HepG2 (cell line): ENCODE measurements around the gene ST3GAL2. TPM values are rescaled to one million over a fixed set of nuclear protein-coding genes. Genes with fewer than 3 reads are reported as not detected.

Experiments used
- CAMTA2 ChIP-seq: sonication (generic); formaldehyde crosslinking; IDR thresholded peaks from 2 replicates; pipeline ENCODE4 v1.4.0; 2020; ENCODE audit warnings: mild to moderate bottlenecking, missing genetic modification reagents, borderline replicate concordance
- GABPB1 ChIP-seq: IDR thresholded peaks from 2 replicates; pipeline ENCODE4 v1.6.1; 2016; ENCODE audit warnings: mild to moderate bottlenecking, missing genetic modification reagents, moderate library complexity, missing compliant biosample characterization
- GFI1 ChIP-seq: sonication (generic); formaldehyde crosslinking; IDR thresholded peaks from 2 replicates; pipeline ENCODE4 v1.5.0; 2020; ENCODE audit warnings: missing genetic modification reagents, mild to moderate bottlenecking, borderline replicate concordance
- HNRNPUL1 ChIP-seq: fragments of 200-400 bp; formaldehyde crosslinking; IDR thresholded peaks from 2 replicates; pipeline ENCODE4 v1.6.1; 2017; ENCODE audit warnings: low read depth, mild to moderate bottlenecking, low read length, moderate library complexity
- JUN ChIP-seq: sonication (generic); formaldehyde crosslinking; IDR thresholded peaks from 2 replicates; pipeline ENCODE4 v1.4.0; 2020; ENCODE audit warnings: mild to moderate bottlenecking, missing genetic modification reagents
- MBNL3 ChIP-seq: fragments of 250-450 bp; sonication (Bioruptor Pico); conservative IDR thresholded peaks from 2 replicates; pipeline ENCODE4 v1.8.0; 2022; ENCODE audit warnings: mild to moderate bottlenecking, inconsistent platforms
- NFATC3 ChIP-seq: sonication (generic); formaldehyde crosslinking; IDR thresholded peaks from 2 replicates; pipeline ENCODE4 v1.5.1; 2020; ENCODE audit warnings: mild to moderate bottlenecking, missing genetic modification reagents
- STAG1 ChIP-seq: sonication (generic); formaldehyde crosslinking; IDR thresholded peaks from 2 replicates; pipeline ENCODE4 v1.4.0; 2020; ENCODE audit warnings: missing genetic modification reagents
- ZFP82 ChIP-seq: sonication (generic); formaldehyde crosslinking; IDR thresholded peaks from 2 replicates; pipeline ENCODE4 v1.5.1; 2020; ENCODE audit warnings: mild to moderate bottlenecking, missing genetic modification reagents, borderline replicate concordance
- ZNF253 ChIP-seq: sonication (generic); formaldehyde crosslinking; IDR thresholded peaks from 2 replicates; pipeline ENCODE4 v1.8.0; 2022; ENCODE audit warnings: mild to moderate bottlenecking, missing genetic modification reagents, borderline replicate concordance
- ZNF292 ChIP-seq: sonication (generic); formaldehyde crosslinking; IDR thresholded peaks from 2 replicates; pipeline ENCODE4 v1.8.1; 2022; ENCODE audit warnings: mild to moderate bottlenecking, low read depth, missing genetic modification reagents, borderline replicate concordance
- ZNF430 ChIP-seq: sonication (generic); formaldehyde crosslinking; IDR thresholded peaks from 2 replicates; pipeline ENCODE4 v1.9.0; 2021; ENCODE audit warnings: mild to moderate bottlenecking, missing genetic modification reagents
- ZNF550 ChIP-seq: sonication (generic); formaldehyde crosslinking; IDR thresholded peaks from 2 replicates; pipeline ENCODE4 v1.4.0; 2020; ENCODE audit warnings: mild to moderate bottlenecking, missing genetic modification reagents, borderline replicate concordance
- polyA plus RNA-seq, 8 experiments: library from polyadenylated mRNA; depleted of rRNA in 3 of 8; stranded (reverse) in 7 of 8; unstranded in 1 of 8; fragments of >200 nt; fragmentation: Illumina TruSeq in 4 of 8; extraction: Trizol in 4 of 8; gene quantifications; 2 replicates each; pipeline versions ENCODE4 v1.2.1 to v1.2.3, GENCODE V29; 2011 to 2016; ENCODE audit warnings: low read depth in 4 of 8, missing spikeins in 1 of 8, mixed read lengths in 1 of 8; ENCODE audit not compliant: insufficient read depth in 1 of 8
- total RNA-seq, 5 experiments: library from RNA; depleted of rRNA; stranded (reverse); fragments of >200 nt; fragmentation: Illumina TruSeq; extraction: Trizol; gene quantifications; 2 replicates each; pipeline ENCODE4 v1.2.3, GENCODE V29; 2016; ENCODE audit warnings: low read depth in 1 of 5
- TF ChIP-seq, protein P1 (sequence below): sonication (generic); formaldehyde crosslinking; IDR thresholded peaks from 2 replicates; pipeline ENCODE4 v1.5.0; 2020; ENCODE audit warnings: missing genetic modification reagents, mild to moderate bottlenecking, borderline replicate concordance
- TF ChIP-seq, protein P2 (sequence below), 2 experiments: sonication (generic) in 1 of 2; formaldehyde crosslinking in 1 of 2; IDR thresholded peaks; 2 replicates each; pipeline versions ENCODE4 v1.4.0 to v1.6.1; 2018 to 2020; ENCODE audit warnings: missing genetic modification reagents in 2 of 2, borderline replicate concordance in 1 of 2, low read depth in 1 of 2, mild to moderate bottlenecking in 1 of 2, missing biosample characterization in 1 of 2
- TF ChIP-seq, protein P3 (sequence below): sonication (generic); formaldehyde crosslinking; IDR thresholded peaks from 2 replicates; pipeline ENCODE4 v1.4.0; 2020; ENCODE audit warnings: mild to moderate bottlenecking, missing genetic modification reagents
- TF ChIP-seq, protein P4 (sequence below): sonication (generic); formaldehyde crosslinking; IDR thresholded peaks from 2 replicates; pipeline ENCODE4 v1.5.1; 2020; ENCODE audit warnings: mild to moderate bottlenecking, missing genetic modification reagents, moderate library complexity

Gene ST3GAL2
- total and polyA plus RNA-seq, 2 of the 13 experiments (the other 11 are each of a cell fraction or from before 2014, with no cell fraction given) = 16.3 to 24.9 TPM

DNA sequence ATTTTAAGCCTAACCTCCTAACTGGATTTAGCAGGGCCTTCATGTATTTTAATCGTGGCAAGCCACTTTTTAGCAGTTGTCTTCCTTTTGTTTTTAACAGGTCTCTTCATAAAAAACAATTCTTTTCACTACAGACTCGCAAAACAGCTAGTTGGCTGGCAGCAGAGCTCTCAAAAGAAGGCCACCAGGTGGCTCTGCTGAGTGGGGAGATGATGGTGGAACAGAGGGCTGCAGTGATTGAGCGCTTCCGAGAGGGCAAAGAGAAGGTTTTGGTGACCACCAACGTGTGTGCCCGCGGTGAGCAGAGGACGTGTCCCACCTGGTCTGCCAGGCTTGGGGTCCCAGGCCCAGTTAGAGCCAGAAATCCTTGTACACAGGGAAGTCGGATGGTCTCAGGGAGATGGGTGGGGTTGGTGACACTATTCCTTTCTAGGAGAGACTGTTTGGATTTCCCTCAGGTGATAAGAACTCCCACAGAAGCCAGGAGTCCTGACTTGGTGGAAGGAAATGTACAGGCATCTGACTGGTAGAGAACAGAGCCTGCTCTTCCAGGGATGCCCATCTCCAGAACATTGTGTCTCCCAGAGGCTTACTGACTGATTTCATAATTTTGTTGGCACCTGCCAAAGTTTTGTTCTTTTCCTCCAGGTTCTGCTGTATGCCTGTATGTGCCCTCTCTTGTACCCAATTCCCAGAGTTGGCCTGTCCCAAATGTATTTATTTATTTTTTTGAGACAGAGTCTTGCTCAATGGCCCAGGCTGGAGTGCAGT is 107.1 kb downstream of the ST3GAL2 start (continued):
- TF ChIP-seq HNRNPUL1 = no peak
- TF ChIP-seq MBNL3 = no peak
- TF ChIP-seq ZNF292 (CRISPR knock-in tag) = no peak
- TF ChIP-seq, protein P1, sequence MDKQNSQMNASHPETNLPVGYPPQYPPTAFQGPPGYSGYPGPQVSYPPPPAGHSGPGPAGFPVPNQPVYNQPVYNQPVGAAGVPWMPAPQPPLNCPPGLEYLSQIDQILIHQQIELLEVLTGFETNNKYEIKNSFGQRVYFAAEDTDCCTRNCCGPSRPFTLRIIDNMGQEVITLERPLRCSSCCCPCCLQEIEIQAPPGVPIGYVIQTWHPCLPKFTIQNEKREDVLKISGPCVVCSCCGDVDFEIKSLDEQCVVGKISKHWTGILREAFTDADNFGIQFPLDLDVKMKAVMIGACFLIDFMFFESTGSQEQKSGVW = no peak
- no peak for TF ChIP-seq ZNF253 (CRISPR knock-in tag)
- no peak for TF ChIP-seq NFATC3 (CRISPR knock-in tag)
- TF ChIP-seq CAMTA2 (CRISPR knock-in tag) = no peak
- TF ChIP-seq, protein P2, sequence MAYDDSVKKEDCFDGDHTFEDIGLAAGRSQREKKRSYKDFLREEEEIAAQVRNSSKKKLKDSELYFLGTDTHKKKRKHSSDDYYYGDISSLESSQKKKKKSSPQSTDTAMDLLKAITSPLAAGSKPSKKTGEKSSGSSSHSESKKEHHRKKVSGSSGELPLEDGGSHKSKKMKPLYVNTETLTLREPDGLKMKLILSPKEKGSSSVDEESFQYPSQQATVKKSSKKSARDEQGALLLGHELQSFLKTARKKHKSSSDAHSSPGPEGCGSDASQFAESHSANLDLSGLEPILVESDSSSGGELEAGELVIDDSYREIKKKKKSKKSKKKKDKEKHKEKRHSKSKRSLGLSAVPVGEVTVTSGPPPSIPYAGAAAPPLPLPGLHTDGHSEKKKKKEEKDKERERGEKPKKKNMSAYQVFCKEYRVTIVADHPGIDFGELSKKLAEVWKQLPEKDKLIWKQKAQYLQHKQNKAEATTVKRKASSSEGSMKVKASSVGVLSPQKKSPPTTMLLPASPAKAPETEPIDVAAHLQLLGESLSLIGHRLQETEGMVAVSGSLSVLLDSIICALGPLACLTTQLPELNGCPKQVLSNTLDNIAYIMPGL (CRISPR knock-in tag; IDR thresholded peaks at IDR 0.05; ENCODE audit: borderline replicate concordance in 1 of 2, low read depth in 1 of 2) = no peak
- TF ChIP-seq ZNF550 = no peak
- TF ChIP-seq GABPB1 = no peak
- peak; percentile 99 for TF ChIP-seq GFI1 (CRISPR knock-in tag)
- no peak for TF ChIP-seq ZNF430 (CRISPR knock-in tag)
- TF ChIP-seq JUN (CRISPR knock-in tag) = no peak
- TF ChIP-seq, protein P3, sequence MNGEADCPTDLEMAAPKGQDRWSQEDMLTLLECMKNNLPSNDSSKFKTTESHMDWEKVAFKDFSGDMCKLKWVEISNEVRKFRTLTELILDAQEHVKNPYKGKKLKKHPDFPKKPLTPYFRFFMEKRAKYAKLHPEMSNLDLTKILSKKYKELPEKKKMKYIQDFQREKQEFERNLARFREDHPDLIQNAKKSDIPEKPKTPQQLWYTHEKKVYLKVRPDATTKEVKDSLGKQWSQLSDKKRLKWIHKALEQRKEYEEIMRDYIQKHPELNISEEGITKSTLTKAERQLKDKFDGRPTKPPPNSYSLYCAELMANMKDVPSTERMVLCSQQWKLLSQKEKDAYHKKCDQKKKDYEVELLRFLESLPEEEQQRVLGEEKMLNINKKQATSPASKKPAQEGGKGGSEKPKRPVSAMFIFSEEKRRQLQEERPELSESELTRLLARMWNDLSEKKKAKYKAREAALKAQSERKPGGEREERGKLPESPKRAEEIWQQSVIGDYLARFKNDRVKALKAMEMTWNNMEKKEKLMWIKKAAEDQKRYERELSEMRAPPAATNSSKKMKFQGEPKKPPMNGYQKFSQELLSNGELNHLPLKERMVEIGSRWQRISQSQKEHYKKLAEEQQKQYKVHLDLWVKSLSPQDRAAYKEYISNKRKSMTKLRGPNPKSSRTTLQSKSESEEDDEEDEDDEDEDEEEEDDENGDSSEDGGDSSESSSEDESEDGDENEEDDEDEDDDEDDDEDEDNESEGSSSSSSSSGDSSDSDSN (CRISPR knock-in tag) = no peak
- TF ChIP-seq, protein P4, sequence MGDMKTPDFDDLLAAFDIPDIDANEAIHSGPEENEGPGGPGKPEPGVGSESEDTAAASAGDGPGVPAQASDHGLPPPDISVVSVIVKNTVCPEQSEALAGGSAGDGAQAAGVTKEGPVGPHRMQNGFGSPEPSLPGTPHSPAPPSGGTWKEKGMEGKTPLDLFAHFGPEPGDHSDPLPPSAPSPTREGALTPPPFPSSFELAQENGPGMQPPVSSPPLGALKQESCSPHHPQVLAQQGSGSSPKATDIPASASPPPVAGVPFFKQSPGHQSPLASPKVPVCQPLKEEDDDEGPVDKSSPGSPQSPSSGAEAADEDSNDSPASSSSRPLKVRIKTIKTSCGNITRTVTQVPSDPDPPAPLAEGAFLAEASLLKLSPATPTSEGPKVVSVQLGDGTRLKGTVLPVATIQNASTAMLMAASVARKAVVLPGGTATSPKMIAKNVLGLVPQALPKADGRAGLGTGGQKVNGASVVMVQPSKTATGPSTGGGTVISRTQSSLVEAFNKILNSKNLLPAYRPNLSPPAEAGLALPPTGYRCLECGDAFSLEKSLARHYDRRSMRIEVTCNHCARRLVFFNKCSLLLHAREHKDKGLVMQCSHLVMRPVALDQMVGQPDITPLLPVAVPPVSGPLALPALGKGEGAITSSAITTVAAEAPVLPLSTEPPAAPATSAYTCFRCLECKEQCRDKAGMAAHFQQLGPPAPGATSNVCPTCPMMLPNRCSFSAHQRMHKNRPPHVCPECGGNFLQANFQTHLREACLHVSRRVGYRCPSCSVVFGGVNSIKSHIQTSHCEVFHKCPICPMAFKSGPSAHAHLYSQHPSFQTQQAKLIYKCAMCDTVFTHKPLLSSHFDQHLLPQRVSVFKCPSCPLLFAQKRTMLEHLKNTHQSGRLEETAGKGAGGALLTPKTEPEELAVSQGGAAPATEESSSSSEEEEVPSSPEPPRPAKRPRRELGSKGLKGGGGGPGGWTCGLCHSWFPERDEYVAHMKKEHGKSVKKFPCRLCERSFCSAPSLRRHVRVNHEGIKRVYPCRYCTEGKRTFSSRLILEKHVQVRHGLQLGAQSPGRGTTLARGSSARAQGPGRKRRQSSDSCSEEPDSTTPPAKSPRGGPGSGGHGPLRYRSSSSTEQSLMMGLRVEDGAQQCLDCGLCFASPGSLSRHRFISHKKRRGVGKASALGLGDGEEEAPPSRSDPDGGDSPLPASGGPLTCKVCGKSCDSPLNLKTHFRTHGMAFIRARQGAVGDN = peak; percentile 28; the same call in 1 of the 2 replicates
- no peak for TF ChIP-seq ZFP82 (CRISPR knock-in tag)
- peak; percentile 56 for TF ChIP-seq STAG1
